GM08714 (cell line): ENCODE data around the gene ZDHHC9.

ENCODE experiments used
- H3K4me3 ChIP-seq: fragments of 200-500 bp; sonication (Bioruptor generic); 2 replicates; pipeline ENCODE4 v1.5.1; 2014; ENCODE audit warnings: mild to moderate bottlenecking, low read length, inconsistent platforms
- ZNF274 ChIP-seq: IDR thresholded peaks from 2 replicates; pipeline ENCODE4 v1.6.1; 2012; ENCODE audit warnings: mild to moderate bottlenecking, low read depth, low read length

Gene ZDHHC9

DNA sequence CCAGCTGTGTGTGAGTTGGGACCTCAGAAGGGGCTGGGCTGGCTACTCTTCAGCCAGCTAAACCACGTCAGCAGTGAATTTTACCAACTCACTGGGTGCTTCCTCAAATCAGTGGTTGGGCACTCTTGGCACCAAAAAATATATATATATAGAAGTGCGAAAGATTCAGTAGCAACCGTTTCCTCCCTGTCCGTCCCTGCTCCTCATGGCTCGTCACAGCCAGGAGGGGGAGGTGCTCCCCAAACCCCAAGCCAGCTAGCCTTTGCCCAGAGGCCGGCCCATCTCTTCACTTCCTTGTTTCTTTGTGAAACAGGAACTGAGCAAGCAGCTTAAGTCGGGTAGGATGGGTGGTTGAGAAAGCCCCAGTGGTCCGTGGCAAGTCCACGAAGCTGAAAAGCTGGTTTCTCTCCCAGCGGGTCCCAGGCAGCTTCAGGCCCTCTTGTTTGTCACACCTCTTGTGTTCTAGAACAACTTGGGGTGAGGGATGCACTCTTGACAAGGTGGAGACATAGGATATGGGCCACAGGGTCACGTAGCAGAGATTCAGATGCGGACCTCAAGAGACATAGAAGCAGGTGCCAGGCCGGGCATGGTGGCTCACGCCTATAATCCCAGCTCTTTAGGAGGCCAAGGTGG, 70.8 kb downstream of the ZDHHC9 start:
- TF ChIP-seq ZNF274, result no peak
- H3K4me3 ChIP-seq, result no peak overlapping the region

DNA sequence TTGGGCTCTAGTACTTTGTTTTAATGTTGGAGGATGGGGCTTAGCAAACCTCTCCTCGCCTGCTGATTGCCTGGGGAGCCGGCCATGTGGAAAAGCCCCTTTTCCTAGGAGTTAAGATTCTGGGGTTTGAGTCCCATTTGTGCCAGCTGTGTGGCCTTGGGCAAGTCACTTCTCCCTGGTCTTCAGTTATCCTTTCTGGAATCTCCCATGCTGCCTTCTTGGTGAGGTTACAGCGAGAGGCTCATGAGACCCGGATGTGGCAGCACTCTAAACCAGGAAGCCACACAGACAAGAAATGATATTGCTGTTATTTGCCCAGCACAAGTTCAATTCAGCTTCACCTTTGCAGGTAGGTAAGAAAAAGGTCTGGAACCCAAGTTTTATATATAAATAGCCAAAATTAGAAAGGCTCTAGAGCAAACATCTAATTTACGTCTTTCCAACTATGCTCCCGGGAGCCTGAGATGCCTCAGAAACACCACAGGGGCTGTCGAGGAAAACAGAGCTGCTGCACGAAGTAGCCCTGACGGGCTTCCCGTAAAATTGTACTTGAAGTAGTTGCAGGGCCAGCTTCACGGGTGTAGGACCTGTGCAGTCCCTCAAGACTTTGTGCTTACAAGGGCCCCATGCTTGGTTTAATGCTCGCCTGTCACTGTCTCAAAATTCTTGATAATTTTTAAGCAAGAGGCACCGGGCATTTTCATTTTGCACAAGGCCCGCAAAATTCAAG, 72.3 kb downstream of the ZDHHC9 start:
- no peak for TF ChIP-seq ZNF274
- no peak overlapping the region for H3K4me3 ChIP-seq

DNA sequence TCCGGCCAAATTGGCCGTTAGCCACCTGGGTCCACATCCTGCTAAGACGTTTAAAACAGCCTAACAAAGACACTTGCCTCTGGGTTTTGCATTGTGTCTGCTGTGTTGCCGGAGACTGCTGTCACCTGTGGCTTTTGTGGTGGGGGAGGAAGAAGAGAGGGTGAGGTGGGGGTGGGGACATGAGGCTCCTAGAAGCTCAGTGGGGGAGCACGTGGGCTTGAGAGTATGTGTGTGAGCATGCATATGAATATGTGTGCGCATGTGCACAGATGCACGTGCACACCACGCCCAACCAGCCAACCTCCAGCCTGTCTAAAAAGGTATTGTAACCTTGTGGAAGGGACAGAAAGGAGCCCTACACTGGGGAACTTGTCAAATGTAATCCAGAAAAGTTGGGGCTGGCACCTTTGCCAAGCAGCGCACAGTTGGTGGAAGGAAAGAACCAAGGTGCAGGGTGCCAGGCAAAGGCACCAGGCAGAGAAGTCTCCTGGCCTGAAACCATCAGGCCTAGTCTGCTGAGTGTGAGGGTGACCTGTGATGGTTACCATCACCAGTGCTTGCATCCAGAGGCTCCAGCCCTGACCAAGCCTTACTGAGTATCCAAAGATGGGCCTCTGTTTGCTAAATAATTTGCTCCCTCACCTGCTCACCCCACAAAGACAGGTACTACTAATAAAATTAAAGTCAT, 74.1 kb downstream of the ZDHHC9 start:
- TF ChIP-seq ZNF274, result no peak
- no peak overlapping the region; the same call in 1 of the 2 replicates for H3K4me3 ChIP-seq

DNA sequence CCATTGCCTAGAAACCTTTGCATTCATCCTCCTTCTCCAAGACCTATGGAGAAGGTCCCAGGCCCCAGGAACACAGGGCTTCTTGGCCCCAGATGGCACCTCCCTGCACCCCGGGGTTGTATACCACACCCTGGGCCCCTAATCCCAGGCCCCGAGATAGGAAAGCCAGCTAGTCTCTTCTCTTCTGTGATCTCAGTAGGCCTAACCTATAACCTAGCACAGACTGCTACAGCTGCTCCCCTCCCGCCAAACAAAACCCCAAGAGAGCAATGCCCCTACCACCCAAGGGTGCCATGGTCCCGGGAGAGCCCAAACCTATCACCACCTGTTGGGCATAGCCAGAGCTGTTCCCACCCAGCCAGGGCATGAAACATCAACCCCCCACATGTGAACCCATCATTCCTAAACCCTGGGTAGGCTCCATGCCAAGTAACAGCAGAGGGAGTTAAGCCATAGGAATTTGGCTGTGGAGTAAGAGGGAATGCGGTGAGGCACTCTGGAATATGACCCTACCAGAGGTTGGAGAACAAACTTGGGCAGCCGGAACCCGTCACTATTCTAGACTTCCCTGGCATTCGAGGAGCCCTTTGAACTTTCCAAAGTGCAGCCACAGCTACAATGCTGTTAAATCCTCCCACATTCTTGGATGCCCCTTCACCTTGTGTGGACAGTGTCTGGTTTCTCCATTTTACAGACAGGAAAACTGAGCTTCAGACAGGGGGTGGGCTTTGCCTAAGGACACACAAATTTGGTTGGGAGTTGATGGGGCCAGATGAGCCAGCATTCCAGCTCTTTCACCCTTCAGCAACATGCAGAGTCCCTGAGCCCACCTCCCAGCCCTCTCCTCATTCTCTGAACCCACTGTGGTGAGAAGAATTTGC, 74.9 kb downstream of the ZDHHC9 start:
- no peak for TF ChIP-seq ZNF274
- no peak overlapping the region; the same call in 1 of the 2 replicates for H3K4me3 ChIP-seq

DNA sequence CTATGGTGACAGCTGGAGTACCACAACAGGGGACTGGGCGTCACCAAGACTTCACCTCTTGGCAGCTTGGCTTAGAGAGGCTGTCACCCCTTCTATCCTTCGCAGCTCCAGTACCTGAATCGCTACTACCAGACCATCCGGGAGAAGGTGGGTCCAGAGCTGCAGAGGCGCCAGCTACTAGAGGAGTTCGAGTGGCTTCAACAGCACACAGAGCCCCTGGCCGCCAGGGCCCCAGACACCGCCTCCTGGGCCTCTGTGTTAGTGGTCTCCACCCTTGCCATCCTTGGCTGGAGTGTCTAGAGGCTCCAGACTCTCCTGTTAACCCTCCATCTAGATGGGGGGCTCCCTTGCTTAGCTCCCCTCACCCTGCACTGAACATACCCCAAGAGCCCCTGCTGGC, 75.5 kb downstream of the ZDHHC9 start:
- no peak overlapping the region for H3K4me3 ChIP-seq
- no peak for TF ChIP-seq ZNF274

DNA sequence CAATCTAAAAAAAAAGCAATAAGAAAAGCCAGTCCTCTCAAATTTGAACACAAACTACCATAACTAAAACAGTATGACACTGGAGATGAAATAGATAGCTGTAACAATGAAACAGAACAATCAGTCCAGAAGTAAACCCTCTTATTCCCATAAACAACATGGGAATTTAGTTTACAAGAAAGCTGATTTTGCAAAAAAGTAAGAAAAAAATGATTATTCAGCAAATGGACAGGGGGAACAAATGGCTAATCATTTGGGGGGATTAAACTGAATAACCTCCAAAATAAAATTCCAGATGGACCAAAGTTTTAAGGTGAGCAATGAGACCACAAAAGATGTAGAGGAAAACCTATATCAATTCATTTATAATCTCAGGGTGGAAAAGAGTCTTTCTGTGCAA, 80.0 kb downstream of the ZDHHC9 start:
- no peak for TF ChIP-seq ZNF274
- H3K4me3 ChIP-seq, result no peak overlapping the region

DNA sequence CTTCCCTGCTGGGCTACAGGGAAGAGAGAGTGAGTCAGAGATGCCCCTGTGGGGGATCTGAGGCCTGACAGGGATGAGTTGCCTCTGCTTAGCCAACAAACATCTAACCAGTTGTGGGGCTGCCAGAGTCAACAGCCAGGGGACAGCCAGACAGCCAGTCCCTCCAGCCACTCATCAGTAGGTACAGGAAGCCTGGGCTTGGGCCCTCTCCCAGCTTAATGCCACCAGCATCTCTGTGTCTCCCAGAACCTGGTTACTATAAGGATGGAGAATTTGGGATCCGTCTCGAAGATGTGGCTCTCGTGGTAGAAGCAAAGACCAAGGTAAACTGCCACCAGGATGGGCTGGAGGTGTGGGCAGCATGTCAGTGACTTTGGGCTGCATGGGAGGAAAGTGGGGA, 81.2 kb downstream of the ZDHHC9 start:
- no peak for TF ChIP-seq ZNF274
- no peak overlapping the region for H3K4me3 ChIP-seq

DNA sequence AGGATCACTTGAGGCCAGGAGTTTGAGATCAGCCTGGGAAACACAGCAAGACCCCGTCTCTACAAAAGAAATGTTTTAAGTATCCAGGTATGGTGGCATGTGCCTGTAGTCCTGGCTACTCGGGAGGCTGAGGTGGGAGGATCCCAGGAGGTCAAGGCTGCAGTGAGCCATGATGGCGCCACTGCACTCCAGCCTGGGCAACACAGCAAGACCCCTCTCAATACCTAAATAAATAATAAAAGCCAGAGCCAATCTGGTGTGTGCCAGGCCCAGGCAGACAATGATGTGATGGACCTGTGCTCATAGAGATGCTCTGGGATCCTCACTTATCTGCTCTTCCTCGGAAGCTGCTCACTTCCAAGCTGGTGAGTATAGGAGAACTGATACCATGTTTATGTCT, 82.1 kb downstream of the ZDHHC9 start:
- no peak for TF ChIP-seq ZNF274
- H3K4me3 ChIP-seq, result no peak overlapping the region

DNA sequence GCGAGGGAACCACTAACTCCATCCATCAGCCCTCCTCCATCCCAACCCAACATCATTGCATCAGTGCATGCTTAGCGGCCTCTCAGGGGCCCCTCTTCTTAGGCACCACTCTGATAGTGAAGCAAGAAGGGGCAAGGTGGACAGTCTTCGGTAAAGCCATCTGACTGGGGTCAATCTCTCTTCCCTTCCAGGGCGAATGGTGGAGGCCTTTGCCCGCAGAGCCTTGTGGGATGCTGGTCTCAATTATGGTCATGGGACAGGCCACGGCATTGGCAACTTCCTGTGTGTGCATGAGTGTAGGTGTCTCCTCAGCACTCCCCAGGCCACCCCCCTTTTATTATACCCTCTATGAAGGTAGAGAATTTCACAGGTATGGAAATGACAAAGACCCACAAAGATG, 82.7 kb downstream of the ZDHHC9 start:
- no peak overlapping the region for H3K4me3 ChIP-seq
- TF ChIP-seq ZNF274, result no peak

DNA sequence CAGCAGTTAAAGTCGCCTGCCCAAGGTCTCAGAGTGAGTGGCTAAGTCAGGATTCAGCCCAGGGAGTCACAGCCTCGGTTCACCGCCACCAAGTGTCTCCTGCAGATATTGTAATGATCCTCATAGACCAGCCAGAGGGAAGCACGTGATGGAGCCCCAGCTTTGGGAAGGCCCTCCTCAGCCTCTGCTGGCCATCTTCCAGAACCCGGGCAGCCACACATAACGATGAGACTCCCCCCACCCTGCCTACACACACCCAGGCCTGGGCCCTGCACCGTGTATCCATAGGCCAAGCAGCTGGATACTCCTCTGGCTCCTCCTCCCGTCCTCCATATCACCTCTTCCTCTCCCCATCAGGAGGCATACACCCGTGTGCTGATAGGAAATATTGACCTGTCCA, 83.5 kb downstream of the ZDHHC9 start:
- no peak for TF ChIP-seq ZNF274
- no peak overlapping the region for H3K4me3 ChIP-seq

DNA sequence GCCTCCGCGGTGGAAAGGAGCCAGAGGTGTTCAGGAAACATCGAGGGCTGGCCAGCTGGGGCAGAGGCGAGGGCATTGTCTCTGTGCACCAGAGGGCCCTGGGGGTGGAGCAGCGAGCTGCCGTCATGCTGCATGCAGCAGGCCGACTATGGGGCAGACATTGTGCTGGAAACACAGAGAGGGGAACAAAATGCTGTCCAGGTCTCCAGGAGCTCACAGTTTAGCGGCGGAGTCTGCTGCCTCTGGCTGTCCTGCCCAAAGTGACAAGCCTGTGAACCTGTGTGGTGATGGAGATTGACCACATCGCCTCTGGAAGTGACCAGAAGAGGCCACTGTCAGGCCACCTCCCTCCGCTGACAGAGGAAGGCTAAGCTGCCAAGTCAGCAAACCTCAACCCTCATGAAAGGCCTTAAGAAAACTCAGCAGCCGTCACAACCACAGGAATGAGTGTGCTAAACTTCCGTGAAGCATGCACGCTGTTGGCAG, 84.1 kb downstream of the ZDHHC9 start:
- no peak overlapping the region for H3K4me3 ChIP-seq
- no peak for TF ChIP-seq ZNF274

DNA sequence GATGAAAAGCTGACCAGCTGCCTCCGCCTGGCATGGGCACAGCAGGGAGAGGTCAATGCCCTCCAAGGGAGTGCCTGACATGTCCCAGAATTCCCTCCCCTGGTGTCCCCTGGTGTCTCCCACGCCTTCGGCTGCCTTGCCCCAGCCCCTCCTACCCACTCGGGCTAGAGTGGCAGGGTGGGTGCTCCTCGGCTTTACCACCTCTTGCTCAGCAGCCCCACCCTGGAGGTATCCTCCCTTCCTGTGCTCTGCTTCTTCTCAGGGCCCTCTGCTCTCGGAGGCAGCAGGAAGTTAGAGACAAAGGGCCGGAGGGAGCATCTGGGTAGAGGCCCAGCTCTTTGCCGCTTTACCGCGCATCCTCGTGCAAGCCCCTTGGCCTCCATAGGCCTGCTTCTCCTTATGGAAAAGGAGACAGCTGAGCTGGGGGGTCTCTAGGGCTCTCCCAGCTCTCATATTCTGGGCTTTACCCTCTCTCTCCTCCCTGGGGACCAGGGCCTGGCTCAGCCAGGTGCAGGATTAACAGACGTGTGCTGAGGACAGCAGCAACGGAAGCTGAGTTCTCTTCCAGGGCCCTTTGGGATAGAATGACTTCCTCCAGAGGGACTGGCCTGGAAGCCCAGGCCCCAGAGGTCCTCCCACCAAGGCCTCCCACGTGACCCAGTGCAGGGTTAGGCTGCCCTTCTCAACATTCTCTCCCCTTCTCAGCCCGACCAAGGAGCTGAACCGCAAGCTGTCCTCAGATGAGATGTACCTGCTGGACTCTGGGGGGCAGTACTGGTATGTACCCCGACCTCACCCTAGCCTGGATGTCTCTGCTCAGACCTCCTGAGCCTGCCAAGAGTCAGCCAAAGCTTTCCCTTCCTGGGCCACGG, 87.7 kb downstream of the ZDHHC9 start:
- H3K4me3 ChIP-seq, result no peak overlapping the region
- no peak for TF ChIP-seq ZNF274

DNA sequence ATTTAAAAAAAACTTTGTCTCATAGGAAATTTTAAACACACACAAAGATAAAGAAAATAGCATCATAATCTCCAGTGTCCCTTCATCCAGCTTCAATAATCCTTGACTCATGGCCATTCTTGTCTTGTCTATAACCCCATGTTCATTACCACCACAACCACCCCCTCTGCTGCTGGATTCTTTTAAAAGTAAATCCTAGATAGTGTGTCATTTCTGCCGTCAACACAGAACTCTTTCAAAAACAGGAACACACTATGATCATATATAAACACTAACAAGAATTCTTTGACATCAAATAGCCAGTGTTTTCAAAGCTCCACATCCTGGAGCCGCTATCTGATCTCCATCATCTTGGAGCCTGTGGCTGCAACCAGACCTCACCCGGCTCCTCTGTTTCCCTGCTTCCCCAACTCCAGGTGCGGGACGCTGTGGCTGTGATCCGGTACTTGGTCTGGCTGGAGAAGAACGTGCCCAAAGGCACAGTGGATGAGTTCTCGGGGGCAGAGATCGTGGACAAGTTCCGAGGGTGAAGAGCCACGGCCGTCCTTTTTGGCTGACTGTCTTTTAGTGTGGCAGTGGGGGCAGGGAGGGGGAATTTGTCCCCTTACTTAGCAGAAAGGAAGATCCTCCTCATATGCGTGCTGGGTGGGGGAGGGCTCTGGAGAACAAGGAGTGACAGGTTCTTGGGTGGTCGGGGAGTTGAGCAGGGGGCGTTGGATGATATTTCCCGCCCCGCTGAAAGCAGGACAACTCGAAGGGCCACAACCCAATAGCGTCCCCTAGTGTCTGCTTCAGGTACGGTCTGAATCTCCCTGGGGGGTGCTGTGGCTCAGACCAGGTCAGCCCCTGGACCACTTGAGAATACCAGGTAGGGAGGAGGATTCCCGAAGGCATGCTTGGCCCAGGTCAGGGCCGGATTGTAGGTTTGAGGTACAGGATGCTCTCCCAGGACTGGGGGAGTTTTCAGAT, 89.3 kb downstream of the ZDHHC9 start:
- TF ChIP-seq ZNF274, result no peak
- no peak overlapping the region for H3K4me3 ChIP-seq
